HFFc6 (cell line): ENCODE measurements around the gene SGMS2. TPM values are rescaled to one million over a fixed set of nuclear protein-coding genes. Genes with fewer than 3 reads are reported as not detected.

ENCODE experiments used
- DNase-seq: peaks from one replicate; pipeline ENCODE4 v3.0.0-alpha.2; 2018
- H3K27ac Mint-ChIP-seq: 2 replicates; pipeline ENCODE4 v1.8.0; 2020; ENCODE audit warnings: mild to moderate bottlenecking, mixed read lengths
- H3K27me3 Mint-ChIP-seq: 2 replicates; pipeline ENCODE4 v1.8.0; 2021; ENCODE audit warnings: mild to moderate bottlenecking, moderate library complexity, mixed read lengths; ENCODE audit not compliant: insufficient read depth
- H3K36me3 Mint-ChIP-seq: 2 replicates; pipeline ENCODE4 v1.8.0; 2021; ENCODE audit warnings: low read depth, mixed read lengths
- H3K4me1 Mint-ChIP-seq: 2 replicates; pipeline ENCODE4 v1.8.0; 2020; ENCODE audit warnings: low read depth, mixed read lengths
- H3K4me3 Mint-ChIP-seq: 2 replicates; pipeline ENCODE4 v1.8.0; 2020; ENCODE audit warnings: mild to moderate bottlenecking, moderate library complexity, mixed read lengths
- H3K9me3 Mint-ChIP-seq: 2 replicates; pipeline ENCODE4 v1.8.0; 2020; ENCODE audit warnings: mild to moderate bottlenecking, mixed read lengths
- CTCF ChIP-seq: fragments of 200-600 bp; sonication (generic); IDR thresholded peaks from 2 replicates; pipeline ENCODE4 v1.5.0; 2021; ENCODE audit warnings: antibody characterized with exemption, mild to moderate bottlenecking
- total RNA-seq, 6 experiments: library from RNA; stranded (reverse); fragmentation: NEBNext Ultra II Directional; extraction: Animal tissue kit (Norgen Biotek cat#: 25700); gene quantifications; 2 replicates in 1 of 6; 3 replicates in 5 of 6; pipeline ENCODE4 v1.2.3, GENCODE V29; 2021

Gene SGMS2
- total RNA-seq, 6 experiments from 2014 or later, result 30.5 to 45.9 (median 34.7) TPM

- no peak for TF ChIP-seq CTCF
- peaks cover 2% of the 10 kb centered on the region; the same call in 1 of the 2 replicates for H3K27me3 Mint-ChIP-seq
- no peaks in the 10 kb centered on the region for H3K4me1 Mint-ChIP-seq
- no peak overlapping the region for H3K4me3 Mint-ChIP-seq
- H3K27ac Mint-ChIP-seq, result no peak overlapping the region
- H3K36me3 Mint-ChIP-seq, result peaks cover 13% of the 10 kb centered on the region
- no peak for DNase-seq
- H3K9me3 Mint-ChIP-seq, result no peaks in the 10 kb centered on the region
These were observed 52.6 kb downstream of the SGMS2 start for GRCh38 chr4:107877361-107877760.

- Mint-ChIP-seq H3K4me3 (no peak overlapping the region), H3K9me3 (peaks cover 12% of the 10 kb centered on the region), H3K27me3 (no peaks in the 10 kb centered on the region; the same call in 1 of the 2 replicates), H3K4me1 (no peaks in the 10 kb centered on the region), H3K27ac (no peak overlapping the region), H3K36me3 (peaks cover 47% of the 10 kb centered on the region)
- DNase-seq, result no peak
- no peak for TF ChIP-seq CTCF
These were observed 61.1 kb downstream of the SGMS2 start for GRCh38 chr4:107885865-107886264.

- Mint-ChIP-seq H3K4me3 (no peak overlapping the region), H3K9me3 (peaks cover 12% of the 10 kb centered on the region), H3K4me1 (no peaks in the 10 kb centered on the region), H3K36me3 (peaks cover 52% of the 10 kb centered on the region), H3K27ac (no peak overlapping the region), H3K27me3 (no peaks in the 10 kb centered on the region)
- no peak for DNase-seq
- TF ChIP-seq CTCF, result no peak
These were observed 63.5 kb downstream of the SGMS2 start for GRCh38 chr4:107888237-107888636.

- H3K27me3 Mint-ChIP-seq, result no peaks in the 10 kb centered on the region; the same call in 1 of the 2 replicates
- H3K27ac Mint-ChIP-seq, result no peak overlapping the region
- H3K36me3 Mint-ChIP-seq, result peaks cover 41% of the 10 kb centered on the region
- H3K4me3 Mint-ChIP-seq, result no peak overlapping the region
- peaks cover 21% of the 10 kb centered on the region for H3K4me1 Mint-ChIP-seq
- peaks cover 12% of the 10 kb centered on the region for H3K9me3 Mint-ChIP-seq
- DNase-seq, result no peak
- TF ChIP-seq CTCF, result no peak
These were observed 66.0 kb downstream of the SGMS2 start for GRCh38 chr4:107890779-107891178.

GRCh38 chr4:107891299-107891698 lies 66.6 kb downstream of the SGMS2 start:
- H3K4me1 Mint-ChIP-seq, result peaks cover 26% of the 10 kb centered on the region
- peaks cover 12% of the 10 kb centered on the region for H3K9me3 Mint-ChIP-seq
- H3K27ac Mint-ChIP-seq, result no peak overlapping the region
- no peak overlapping the region for H3K4me3 Mint-ChIP-seq
- DNase-seq, result no peak
- no peaks in the 10 kb centered on the region; the same call in 1 of the 2 replicates for H3K27me3 Mint-ChIP-seq
- H3K36me3 Mint-ChIP-seq, result peaks cover 41% of the 10 kb centered on the region
- TF ChIP-seq CTCF, result no peak
